Lower lobe of right lung (tissue), 2 donors: Measurements from ENCODE around the gene OSBPL5. TPM values are rescaled to one million over a fixed set of nuclear protein-coding genes. Genes with fewer than 3 reads are reported as not detected.

Experiments
- ATAC-seq, 2 donors: fragments of 200-7000 bp; cut with Tn5 transposase; one replicate each; pipeline ENCODE4 v1.9.1; 2020 to 2022; ENCODE audit warnings: mild to moderate bottlenecking in 2 of 2, moderate library complexity in 2 of 2
- DNase-seq: peaks from one replicate; pipeline ENCODE4 v3.0.0-alpha.2; 2020
- H3K27ac ChIP-seq: fragments of 200-600 bp; one replicate; pipeline ENCODE4 v1.8.0; 2022
- H3K27me3 ChIP-seq: fragments of 200-600 bp; one replicate; pipeline ENCODE4 v1.8.0; 2022; ENCODE audit warnings: low read depth
- H3K36me3 ChIP-seq: fragments of 200-600 bp; one replicate; pipeline ENCODE4 v1.8.0; 2022; ENCODE audit warnings: mild to moderate bottlenecking
- H3K4me1 ChIP-seq: fragments of 200-600 bp; one replicate; pipeline ENCODE4 v1.8.0; 2022
- H3K4me3 ChIP-seq: fragments of 200-600 bp; one replicate; pipeline ENCODE4 v1.8.0; 2022; ENCODE audit warnings: mild to moderate bottlenecking
- H3K9me3 ChIP-seq: fragments of 200-600 bp; one replicate; pipeline ENCODE4 v1.8.0; 2022
- intact Hi-C: fragments of 100-400 bp; cut with DNase I; formaldehyde crosslinking; loops from one replicate; pipeline ENCODE4 v1.11.0; 2022
- total RNA-seq: library from RNA; stranded (reverse); fragmentation: NEBNext Ultra II Directional; extraction: Animal tissue kit (Norgen Biotek cat#: 25700); gene quantifications from one replicate; pipeline ENCODE4 v1.2.1, GENCODE V29; 2021
- TF ChIP-seq, protein P1 (sequence below): fragments of 200-600 bp; IDR thresholded peaks from one replicate; pipeline ENCODE4 v1.8.0; 2022; ENCODE audit warnings: antibody characterized with exemption, mild to moderate bottlenecking
- donor health status: DM: no; HTN: yes; CAD: no; lungs with severe emphysema.

Gene OSBPL5
- total RNA-seq, 1 donor from 2014 or later = 46.2 TPM

GRCh38 chr11:3099178-3099577, 65.9 kb downstream of the OSBPL5 start:
- Histone ChIP-seq H3K27ac (no peak overlapping the region), H3K36me3 (peaks cover 50% of the 10 kb centered on the region), H3K27me3 (no peaks in the 10 kb centered on the region), H3K4me3 (no peak overlapping the region), H3K4me1 (peaks cover 28% of the 10 kb centered on the region), H3K9me3 (no peaks in the 10 kb centered on the region)
- intact Hi-C loops = loop anchor here (10.0 kb wide), 1 partner anchor 64 kb away; no protein-coding TSS in a partner anchor
- TF ChIP-seq, protein P1, sequence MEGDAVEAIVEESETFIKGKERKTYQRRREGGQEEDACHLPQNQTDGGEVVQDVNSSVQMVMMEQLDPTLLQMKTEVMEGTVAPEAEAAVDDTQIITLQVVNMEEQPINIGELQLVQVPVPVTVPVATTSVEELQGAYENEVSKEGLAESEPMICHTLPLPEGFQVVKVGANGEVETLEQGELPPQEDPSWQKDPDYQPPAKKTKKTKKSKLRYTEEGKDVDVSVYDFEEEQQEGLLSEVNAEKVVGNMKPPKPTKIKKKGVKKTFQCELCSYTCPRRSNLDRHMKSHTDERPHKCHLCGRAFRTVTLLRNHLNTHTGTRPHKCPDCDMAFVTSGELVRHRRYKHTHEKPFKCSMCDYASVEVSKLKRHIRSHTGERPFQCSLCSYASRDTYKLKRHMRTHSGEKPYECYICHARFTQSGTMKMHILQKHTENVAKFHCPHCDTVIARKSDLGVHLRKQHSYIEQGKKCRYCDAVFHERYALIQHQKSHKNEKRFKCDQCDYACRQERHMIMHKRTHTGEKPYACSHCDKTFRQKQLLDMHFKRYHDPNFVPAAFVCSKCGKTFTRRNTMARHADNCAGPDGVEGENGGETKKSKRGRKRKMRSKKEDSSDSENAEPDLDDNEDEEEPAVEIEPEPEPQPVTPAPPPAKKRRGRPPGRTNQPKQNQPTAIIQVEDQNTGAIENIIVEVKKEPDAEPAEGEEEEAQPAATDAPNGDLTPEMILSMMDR = no peak
- DNase-seq (no peak), ATAC-seq (peak; percentile 5 to 31)

DNA sequence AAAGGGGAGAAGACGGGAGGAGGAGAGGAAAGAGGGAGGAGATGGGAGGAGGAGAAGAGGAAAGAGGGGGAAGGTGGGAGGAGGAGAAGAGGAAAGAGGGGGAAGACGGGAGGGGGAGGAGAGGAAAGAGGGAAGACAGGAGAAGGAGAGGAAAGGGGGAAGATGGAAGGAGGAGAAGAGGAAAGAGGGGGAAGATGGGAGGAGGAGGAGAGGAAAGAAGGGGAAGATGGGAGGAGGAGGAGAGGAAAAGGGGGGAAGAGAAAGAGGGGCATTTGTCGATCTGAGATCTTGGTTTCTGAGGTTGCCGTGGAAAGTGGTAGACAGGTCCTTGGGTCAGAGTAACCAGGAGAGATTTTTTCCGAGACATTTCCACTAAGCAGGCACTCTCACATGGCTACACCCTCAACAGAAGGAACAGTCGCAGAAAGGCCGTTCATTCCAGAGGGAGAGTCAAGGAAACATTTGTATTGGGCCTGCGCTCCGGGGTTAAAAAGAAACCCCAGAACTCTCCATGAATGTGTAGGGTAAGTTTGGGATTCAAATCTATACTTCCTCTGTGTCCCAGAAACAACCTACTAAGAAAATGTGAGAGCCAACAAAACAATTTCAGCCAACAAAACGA, 68.1 kb downstream of the OSBPL5 start:
- H3K4me1 ChIP-seq = peaks cover 28% of the 10 kb centered on the region
- peaks cover 62% of the 10 kb centered on the region for H3K36me3 ChIP-seq
- no peaks in the 10 kb centered on the region for H3K27me3 ChIP-seq
- no peak overlapping the region for H3K27ac ChIP-seq
- no peaks in the 10 kb centered on the region for H3K9me3 ChIP-seq
- no peak for ATAC-seq
- no peak overlapping the region for H3K4me3 ChIP-seq
- intact Hi-C loops = loop anchor here (10.0 kb wide), 1 partner anchor 62 kb away; no protein-coding TSS in a partner anchor
- TF ChIP-seq, protein P1 = no peak
- DNase-seq = no peak

DNA sequence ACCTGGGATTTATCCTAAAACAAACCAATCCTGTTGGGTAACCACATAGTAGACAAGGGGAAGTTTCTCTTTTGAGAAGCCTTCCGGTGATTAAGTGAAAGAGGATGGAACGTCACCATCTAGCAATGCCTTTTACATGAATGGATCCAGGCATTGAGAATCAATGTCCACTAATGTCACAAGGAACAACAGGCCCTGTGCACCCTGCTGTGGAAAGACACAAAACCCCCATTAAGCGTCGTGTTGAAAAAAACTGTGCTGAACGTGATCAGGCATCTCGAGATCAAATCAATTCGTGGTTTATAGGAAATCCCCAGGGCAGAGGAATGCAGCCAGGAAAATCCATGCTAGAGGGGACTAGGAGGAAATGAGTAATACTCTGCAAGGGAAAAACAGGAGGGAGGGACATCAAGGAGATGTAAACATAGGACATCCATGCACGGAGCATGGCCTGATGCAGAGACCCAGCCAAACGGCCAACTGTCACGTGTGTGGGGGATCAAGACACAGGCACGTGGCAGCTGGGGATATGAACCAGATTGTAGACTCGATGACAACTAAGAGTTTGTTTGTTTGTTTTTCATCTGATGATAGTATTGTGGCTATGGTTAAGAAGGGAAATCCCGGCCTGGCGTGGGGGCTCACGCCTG, 69.3 kb downstream of the OSBPL5 start:
- no peaks in the 10 kb centered on the region for H3K9me3 ChIP-seq
- H3K36me3 ChIP-seq = peaks cover 55% of the 10 kb centered on the region
- H3K27me3 ChIP-seq = no peaks in the 10 kb centered on the region
- no peak overlapping the region for H3K4me3 ChIP-seq
- H3K4me1 ChIP-seq = peaks cover 34% of the 10 kb centered on the region
- ATAC-seq (no peak), DNase-seq (peak; percentile 43)
- H3K27ac ChIP-seq = peak overlapping the region; percentile 42
- intact Hi-C loops = loop anchor here (10.0 kb wide), 1 partner anchor 61 kb away; no protein-coding TSS in a partner anchor
- TF ChIP-seq, protein P1 = no peak

DNA sequence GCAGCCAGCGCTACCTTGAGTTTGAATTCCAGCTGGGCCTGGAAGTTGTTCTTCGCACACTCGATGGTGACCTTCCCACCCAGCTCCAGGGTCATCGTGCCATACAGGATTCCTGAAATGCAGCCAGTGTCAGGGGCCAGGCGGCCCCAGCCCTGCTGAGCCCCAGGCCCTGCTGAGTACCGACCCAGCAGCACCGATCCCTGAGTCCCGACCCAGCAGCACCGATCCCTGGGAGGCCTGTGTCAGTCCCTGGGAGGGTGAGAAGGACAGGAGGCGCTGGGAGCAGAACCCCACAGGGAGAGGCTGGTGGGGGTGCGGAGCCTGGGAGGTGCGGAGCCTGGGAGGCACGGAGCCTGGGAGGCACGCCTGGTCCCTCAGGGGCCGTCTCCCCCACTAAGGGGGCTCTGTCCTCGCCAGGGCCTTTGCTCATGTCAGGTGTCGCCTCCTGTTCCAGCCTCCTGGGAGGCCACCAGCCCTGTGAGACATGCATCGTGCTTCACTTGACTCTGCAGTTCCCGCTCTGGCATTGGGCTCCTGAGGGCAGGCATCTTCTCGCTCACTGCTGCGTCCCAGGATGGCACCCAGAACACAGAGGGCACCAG, 70.8 kb downstream of the OSBPL5 start:
- ATAC-seq (no peak), DNase-seq (peak; percentile 40)
- H3K36me3 ChIP-seq = peaks cover 55% of the 10 kb centered on the region

More for the DNA sequence above, 70.8 kb downstream of the OSBPL5 start:
- Histone ChIP-seq H3K9me3 (no peaks in the 10 kb centered on the region), H3K4me1 (peaks cover 22% of the 10 kb centered on the region), H3K27ac (peak overlapping the region; percentile 42), H3K27me3 (no peaks in the 10 kb centered on the region), H3K4me3 (no peak overlapping the region)
- TF ChIP-seq, protein P1 = no peak
- intact Hi-C loops = loop anchor here (10.0 kb wide), 1 partner anchor 60 kb away; no protein-coding TSS in a partner anchor
